Glutamatergic neuron (in vitro differentiated cells): Measurements from ENCODE around the gene ASCL5. TPM values are rescaled to one million over a fixed set of nuclear protein-coding genes. Genes with fewer than 3 reads are reported as not detected.

Experiments
- DNase-seq: peaks from one replicate; pipeline ENCODE4 v3.0.0; 2022
- H3K27ac Mint-ChIP-seq: one replicate; pipeline ENCODE4 v1.8.0; 2020; ENCODE audit warnings: mild to moderate bottlenecking, mixed read lengths, inconsistent platforms; ENCODE audit not compliant: unreplicated experiment
- H3K27me3 Mint-ChIP-seq: one replicate; pipeline ENCODE4 v1.8.0; 2020; ENCODE audit warnings: mild to moderate bottlenecking, moderate library complexity, mixed read lengths, inconsistent platforms; ENCODE audit not compliant: unreplicated experiment
- H3K36me3 Mint-ChIP-seq: one replicate; pipeline ENCODE4 v1.8.0; 2020; ENCODE audit warnings: mild to moderate bottlenecking, mixed read lengths, inconsistent platforms; ENCODE audit not compliant: unreplicated experiment
- H3K4me1 Mint-ChIP-seq: one replicate; pipeline ENCODE4 v1.8.0; 2020; ENCODE audit warnings: mild to moderate bottlenecking, low read depth, mixed read lengths, inconsistent platforms; ENCODE audit not compliant: unreplicated experiment
- H3K4me3 Mint-ChIP-seq: one replicate; pipeline ENCODE4 v1.8.0; 2020; ENCODE audit warnings: mild to moderate bottlenecking, mixed read lengths, inconsistent platforms; ENCODE audit not compliant: unreplicated experiment
- H3K9me3 Mint-ChIP-seq: one replicate; pipeline ENCODE4 v1.8.0; 2020; ENCODE audit warnings: mild to moderate bottlenecking, moderate library complexity, mixed read lengths, inconsistent platforms; ENCODE audit not compliant: unreplicated experiment
- total RNA-seq: library from RNA; stranded (reverse); fragmentation: NEBNext Ultra II Directional; extraction: Animal tissue kit (Norgen Biotek cat#: 25700); gene quantifications from one replicate; pipeline ENCODE4 v1.2.1, GENCODE V29; 2021; ENCODE audit not compliant: unreplicated experiment
- TF ChIP-seq, protein P1 (sequence below): fragments of 200-600 bp; sonication (generic); IDR thresholded peaks from one replicate; pipeline ENCODE4 v1.5.0; 2021; ENCODE audit not compliant: partially characterized antibody, unreplicated experiment

ASCL5 gene
- total RNA-seq, 1 donor from 2014 or later: not detected

DNA sequence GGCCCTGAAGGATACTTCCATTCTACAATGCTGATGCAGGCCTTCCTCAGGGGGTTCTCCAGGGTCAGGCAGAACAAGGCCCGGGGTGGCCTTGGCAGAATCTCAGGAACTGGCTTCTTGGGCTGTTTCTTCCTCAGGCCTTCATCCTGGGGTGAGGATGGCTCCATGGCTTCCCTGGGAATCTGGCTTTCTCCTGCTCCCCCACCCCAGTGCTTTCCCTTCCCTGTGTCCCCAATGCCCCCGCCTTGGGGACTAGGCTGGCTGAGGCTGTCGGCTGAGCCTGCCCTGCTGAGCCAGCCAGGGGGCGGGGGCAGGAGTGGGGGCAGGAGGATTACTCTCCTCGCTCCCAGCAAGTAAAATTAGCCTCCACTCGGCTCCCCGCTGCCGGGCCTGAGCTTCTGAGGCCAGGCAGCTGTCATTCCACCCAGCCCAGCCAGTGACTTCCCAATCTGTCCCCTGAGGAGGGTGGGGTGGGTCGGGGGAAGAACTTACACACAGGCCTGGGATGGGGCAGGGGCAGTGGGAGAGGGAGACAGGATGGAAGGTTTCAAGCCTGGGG lies 14.7 kb downstream of the ASCL5 start, which contains the start of gene CACNA1S:
Gene CACNA1S (minus strand): TSS at position 254 of the 559 bp plus-strand sequence. CDS start 87 bp downstream, at position 167.
- no peak within 1 kb of the TSS for H3K27ac Mint-ChIP-seq
- H3K27me3 Mint-ChIP-seq: peaks cover 5% of the 10 kb centered on the region
- no peaks in the 10 kb centered on the region for H3K36me3 Mint-ChIP-seq
- H3K4me1 Mint-ChIP-seq: peaks cover 8% of the 10 kb centered on the region
- no peak within 1 kb of the TSS for H3K4me3 Mint-ChIP-seq
- no peak for DNase-seq
- TF ChIP-seq, protein P1, sequence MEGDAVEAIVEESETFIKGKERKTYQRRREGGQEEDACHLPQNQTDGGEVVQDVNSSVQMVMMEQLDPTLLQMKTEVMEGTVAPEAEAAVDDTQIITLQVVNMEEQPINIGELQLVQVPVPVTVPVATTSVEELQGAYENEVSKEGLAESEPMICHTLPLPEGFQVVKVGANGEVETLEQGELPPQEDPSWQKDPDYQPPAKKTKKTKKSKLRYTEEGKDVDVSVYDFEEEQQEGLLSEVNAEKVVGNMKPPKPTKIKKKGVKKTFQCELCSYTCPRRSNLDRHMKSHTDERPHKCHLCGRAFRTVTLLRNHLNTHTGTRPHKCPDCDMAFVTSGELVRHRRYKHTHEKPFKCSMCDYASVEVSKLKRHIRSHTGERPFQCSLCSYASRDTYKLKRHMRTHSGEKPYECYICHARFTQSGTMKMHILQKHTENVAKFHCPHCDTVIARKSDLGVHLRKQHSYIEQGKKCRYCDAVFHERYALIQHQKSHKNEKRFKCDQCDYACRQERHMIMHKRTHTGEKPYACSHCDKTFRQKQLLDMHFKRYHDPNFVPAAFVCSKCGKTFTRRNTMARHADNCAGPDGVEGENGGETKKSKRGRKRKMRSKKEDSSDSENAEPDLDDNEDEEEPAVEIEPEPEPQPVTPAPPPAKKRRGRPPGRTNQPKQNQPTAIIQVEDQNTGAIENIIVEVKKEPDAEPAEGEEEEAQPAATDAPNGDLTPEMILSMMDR: no peak
- H3K9me3 Mint-ChIP-seq: peaks cover 4% of the 10 kb centered on the region

DNA sequence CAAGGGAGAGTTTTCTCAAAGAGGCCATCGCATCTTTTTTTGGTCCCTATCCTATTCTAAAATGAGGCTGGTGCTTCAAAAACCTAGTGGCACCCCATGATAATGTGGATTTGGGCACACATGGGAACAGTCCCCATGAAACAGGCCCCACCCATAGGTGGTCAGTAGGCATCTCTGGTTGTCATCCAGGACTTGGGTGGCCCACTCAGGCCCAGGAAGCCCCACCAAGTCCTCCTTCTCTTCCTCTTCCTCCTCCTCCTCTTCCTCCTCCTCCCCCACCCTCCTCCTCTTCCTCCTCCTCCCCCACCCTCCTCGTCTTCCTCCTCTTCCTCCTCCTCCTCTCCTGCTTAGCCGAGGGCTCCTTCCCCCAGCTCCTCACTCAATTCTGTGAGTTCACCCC lies 15.3 kb downstream of the ASCL5 start:
- DNase-seq: no peak
- Mint-ChIP-seq H3K9me3 (peaks cover 4% of the 10 kb centered on the region), H3K4me1 (peaks cover 8% of the 10 kb centered on the region), H3K4me3 (no peak overlapping the region), H3K27ac (no peak overlapping the region), H3K27me3 (peaks cover 5% of the 10 kb centered on the region), H3K36me3 (no peaks in the 10 kb centered on the region)
- TF ChIP-seq, protein P1: no peak

DNA sequence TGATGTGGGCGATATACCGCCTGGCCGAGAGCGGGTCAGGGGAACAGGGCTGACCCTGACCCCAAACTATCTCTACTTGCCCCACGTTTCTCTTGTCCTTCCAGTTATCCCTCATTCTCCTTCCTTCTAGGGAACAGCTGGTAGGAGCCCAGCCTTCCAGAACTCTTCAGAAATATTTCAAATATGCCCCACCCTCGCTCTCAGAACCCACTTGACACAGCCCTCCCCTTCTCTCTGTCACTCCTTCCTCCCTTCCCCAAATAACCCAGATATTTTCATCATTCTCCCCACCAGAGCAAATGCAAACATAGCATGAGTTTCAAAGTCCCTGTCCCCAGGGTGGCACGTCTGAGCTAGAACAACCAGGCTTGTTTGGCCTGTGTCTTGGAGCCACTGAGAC lies 15.8 kb downstream of the ASCL5 start:
- DNase-seq: no peak
- no peak overlapping the region for H3K27ac Mint-ChIP-seq
- no peaks in the 10 kb centered on the region for H3K36me3 Mint-ChIP-seq
- TF ChIP-seq, protein P1: no peak
- H3K9me3 Mint-ChIP-seq: peaks cover 4% of the 10 kb centered on the region
- H3K27me3 Mint-ChIP-seq: peaks cover 5% of the 10 kb centered on the region
- no peak overlapping the region for H3K4me3 Mint-ChIP-seq
- H3K4me1 Mint-ChIP-seq: peaks cover 8% of the 10 kb centered on the region

DNA sequence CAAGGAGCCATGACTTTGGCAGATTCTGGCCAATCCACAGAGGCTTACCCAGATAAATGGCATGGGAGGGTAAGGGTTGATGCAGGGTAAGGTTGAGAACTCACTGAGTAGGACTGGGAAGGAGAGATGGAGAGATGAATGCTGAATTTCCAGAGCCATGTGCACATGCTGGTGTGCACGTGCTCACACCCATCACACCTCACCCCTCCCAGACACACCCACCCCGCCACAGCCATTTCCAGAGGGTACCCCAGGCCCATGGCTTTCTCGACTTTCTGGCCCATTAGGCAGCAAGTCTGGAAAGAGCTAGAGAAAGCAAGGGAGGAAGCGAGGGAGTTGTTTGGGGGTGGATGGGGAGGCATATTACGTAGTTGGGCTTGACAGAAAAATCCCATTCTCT lies 16.4 kb downstream of the ASCL5 start:
- Mint-ChIP-seq H3K4me3 (no peak overlapping the region), H3K36me3 (no peaks in the 10 kb centered on the region), H3K9me3 (peaks cover 4% of the 10 kb centered on the region), H3K4me1 (peaks cover 8% of the 10 kb centered on the region), H3K27me3 (peaks cover 3% of the 10 kb centered on the region), H3K27ac (no peak overlapping the region)
- DNase-seq: no peak
- TF ChIP-seq, protein P1: no peak

DNA sequence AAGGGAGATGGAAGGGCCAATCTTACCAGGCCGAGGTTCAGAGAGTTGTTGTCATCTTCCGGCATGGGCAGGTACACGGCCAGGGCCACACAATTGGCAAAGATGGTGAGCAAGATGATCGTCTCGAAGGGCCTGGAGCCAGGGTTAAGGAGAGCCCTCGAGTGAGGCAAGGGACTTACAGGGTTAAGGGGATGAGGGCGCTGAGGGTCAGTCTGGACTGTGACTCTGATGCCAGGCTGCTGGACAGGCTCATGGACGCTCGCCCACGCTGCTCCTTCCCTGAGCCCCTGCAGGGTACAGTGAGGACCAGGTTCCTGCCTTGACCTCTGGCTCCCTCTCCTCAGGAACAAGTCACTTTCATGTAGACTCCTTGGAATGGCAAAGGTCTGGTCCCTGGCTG lies 16.8 kb downstream of the ASCL5 start:
- H3K27ac Mint-ChIP-seq: no peak overlapping the region
- TF ChIP-seq, protein P1: no peak
- DNase-seq: no peak
- peaks cover 8% of the 10 kb centered on the region for H3K4me1 Mint-ChIP-seq
- H3K9me3 Mint-ChIP-seq: peaks cover 4% of the 10 kb centered on the region
- no peak overlapping the region for H3K4me3 Mint-ChIP-seq
- H3K27me3 Mint-ChIP-seq: peaks cover 3% of the 10 kb centered on the region
- no peaks in the 10 kb centered on the region for H3K36me3 Mint-ChIP-seq
